ENCODE results near the gene KDM4C. TPM values are rescaled to one million over a fixed set of nuclear protein-coding genes. Genes with fewer than 3 reads are reported as not detected.

Gene KDM4C
- total and polyA plus RNA-seq, 2 of the 8 experiments (the other 6 are each of a cell fraction or from before 2014, with no cell fraction given) = 13.0 to 26.1 TPM

- ChIA-PET CTCF (ENCODE audit: partially characterized antibody) (interaction anchor here (0.6 to 1.5 kb wide), 5 partner anchors 9 to 263 kb away, joined by 3 to 6 read pairs (median 3); no protein-coding TSS in a partner anchor), POLR2A (ENCODE audit: partially characterized antibody) (no interaction called here)
- H3K23ac ChIP-seq (ENCODE audit: insufficient read length) = no peak overlapping the region
- H3K23me2 ChIP-seq (ENCODE audit: low read depth, low read length) = no peaks in the 10 kb centered on the region
- H4K91ac ChIP-seq (replicated peaks; ENCODE audit: insufficient read length, low read length) = no peak overlapping the region
- H3K4ac ChIP-seq (replicated peaks; ENCODE audit: insufficient read length, low read depth, low read length) = no peak overlapping the region
- H4K20me1 ChIP-seq (replicated peaks in 1 of 2; ENCODE audit: control insufficient read depth in 1 of 2, insufficient read depth in 2 of 2, low read length in 2 of 2) = no peaks in the 10 kb centered on the region
- H3K79me1 ChIP-seq (ENCODE audit: low read depth, low read length) = no peaks in the 10 kb centered on the region
- no peaks in the 10 kb centered on the region for H3K27me3 ChIP-seq (replicated peaks in 1 of 4; ENCODE audit: control insufficient read depth in 3 of 4, extremely low read depth in 1 of 4, insufficient read depth in 3 of 4, low read length in 3 of 4)
- 89% methylated on average over 5 of the region's 5 CpGs; no CpG with 5 or more reads in 1 of the 2 experiments for WGBS, 2 experiments (ENCODE audit: extremely low coverage in 1 of 2, insufficient coverage in 1 of 2, insufficient read length in 1 of 2, insufficient replicate concordance in 2 of 2, low coverage in 1 of 2, low lambda C conversion rate in 2 of 2, missing lambda C conversion rate in 1 of 2)
- no peak overlapping the region for H2BK120ac ChIP-seq (replicated peaks; ENCODE audit: low read depth, low read length)
- H3K4me2 ChIP-seq (ENCODE audit: insufficient read depth in 1 of 2, low read depth in 2 of 2, low read length in 2 of 2) = no peak overlapping the region
- no peak overlapping the region for H3K4me3 ChIP-seq (ENCODE audit: extremely low read depth in 1 of 4, insufficient read depth in 2 of 4, low read depth in 3 of 4, low read length in 4 of 4)
- no peaks in the 10 kb centered on the region for H3K36me3 ChIP-seq (ENCODE audit: control insufficient read depth in 2 of 4, insufficient read depth in 4 of 4, low read length in 3 of 4)
- FAIRE-seq = no peak
- no peak overlapping the region for H2BK5ac ChIP-seq (ENCODE audit: low read depth, low read length)
- H4K8ac ChIP-seq (ENCODE audit: extremely low read depth, insufficient read depth, low read length) = no peak overlapping the region
- H3K79me2 ChIP-seq (ENCODE audit: control insufficient read depth in 1 of 2, insufficient read depth in 2 of 2, low read length in 2 of 2) = no peaks in the 10 kb centered on the region
- H3K27ac ChIP-seq (ENCODE audit: low read depth, low read length) = no peak overlapping the region
- no peak overlapping the region for H4K5ac ChIP-seq (ENCODE audit: insufficient read length, low read depth, low read length)
- no peak overlapping the region for H2BK12ac ChIP-seq (ENCODE audit: low read depth, low read length)
- no peak overlapping the region for H3K56ac ChIP-seq (replicated peaks; ENCODE audit: insufficient read length, low read depth, low read length)
- no peak overlapping the region for H2AFZ ChIP-seq (ENCODE audit: low read length)
- no peak overlapping the region for H2BK20ac ChIP-seq (ENCODE audit: low read length)
- H3K9me3 ChIP-seq (ENCODE audit: insufficient read depth in 2 of 2, low read depth in 1 of 2, low read length in 1 of 2) = no peaks in the 10 kb centered on the region
- H3K14ac ChIP-seq (ENCODE audit: insufficient read length) = no peak overlapping the region
- no peak for TF ChIP-seq ATF2 (IDR thresholded peaks at IDR 0.05; ENCODE audit: low read length)
- H3K9ac ChIP-seq (replicated peaks in 1 of 4; ENCODE audit: extremely low read depth in 1 of 4, low read depth in 3 of 4, low read length in 3 of 4) = no peak overlapping the region; a peak in 1 of 7 replicates
- no peak overlapping the region for H2AK5ac ChIP-seq (ENCODE audit: low read depth, low read length)
- no peak overlapping the region for H3K18ac ChIP-seq (ENCODE audit: extremely low read depth, low read length)
- no peak for DNase-seq (ENCODE audit: low read depth in 1 of 2, low spot score in 2 of 2)
- H2BK15ac ChIP-seq (ENCODE audit: low read length) = no peak overlapping the region
- no peaks in the 10 kb centered on the region for H3K4me1 ChIP-seq (replicated peaks in 1 of 4; ENCODE audit: control insufficient read depth in 3 of 4, insufficient read depth in 4 of 4, low read length in 3 of 4)
Observed at GRCh38 chr9:7089406-7090193, 331.8 kb downstream of the KDM4C start.

Data from H1 (cell line).